Measurements from ENCODE around the gene CFAP161.

GRCh38 chr15:81160312-81161159 is 26.5 kb downstream of the CFAP161 start:
- TF ChIP-seq SP2 (tag by site-specific recombination; IDR thresholded peaks at IDR 0.05) (no peak), REST (tag by site-specific recombination; IDR thresholded peaks at IDR 0.05) (no peak), ZNF830 (tag by site-specific recombination; IDR thresholded peaks at IDR 0.05; ENCODE audit: low read depth) (no peak), ZNF148 (tag by site-specific recombination; IDR thresholded peaks at IDR 0.05; ENCODE audit: borderline replicate concordance) (no peak), ZNF623 (tag by site-specific recombination; IDR thresholded peaks at IDR 0.05) (no peak), KLF16 (tag by site-specific recombination; IDR thresholded peaks at IDR 0.05) (no peak), ZNF398 (tag by site-specific recombination; IDR thresholded peaks at IDR 0.05) (no peak), ZBTB1 (tag by site-specific recombination; IDR thresholded peaks at IDR 0.05) (no peak), TRIM28 (IDR thresholded peaks at IDR 0.05; ENCODE audit: borderline replicate concordance, low read length) (no peak), MYNN (tag by site-specific recombination; IDR thresholded peaks at IDR 0.05; ENCODE audit: borderline replicate concordance) (no peak)
- TF ChIP-seq, protein P1, sequence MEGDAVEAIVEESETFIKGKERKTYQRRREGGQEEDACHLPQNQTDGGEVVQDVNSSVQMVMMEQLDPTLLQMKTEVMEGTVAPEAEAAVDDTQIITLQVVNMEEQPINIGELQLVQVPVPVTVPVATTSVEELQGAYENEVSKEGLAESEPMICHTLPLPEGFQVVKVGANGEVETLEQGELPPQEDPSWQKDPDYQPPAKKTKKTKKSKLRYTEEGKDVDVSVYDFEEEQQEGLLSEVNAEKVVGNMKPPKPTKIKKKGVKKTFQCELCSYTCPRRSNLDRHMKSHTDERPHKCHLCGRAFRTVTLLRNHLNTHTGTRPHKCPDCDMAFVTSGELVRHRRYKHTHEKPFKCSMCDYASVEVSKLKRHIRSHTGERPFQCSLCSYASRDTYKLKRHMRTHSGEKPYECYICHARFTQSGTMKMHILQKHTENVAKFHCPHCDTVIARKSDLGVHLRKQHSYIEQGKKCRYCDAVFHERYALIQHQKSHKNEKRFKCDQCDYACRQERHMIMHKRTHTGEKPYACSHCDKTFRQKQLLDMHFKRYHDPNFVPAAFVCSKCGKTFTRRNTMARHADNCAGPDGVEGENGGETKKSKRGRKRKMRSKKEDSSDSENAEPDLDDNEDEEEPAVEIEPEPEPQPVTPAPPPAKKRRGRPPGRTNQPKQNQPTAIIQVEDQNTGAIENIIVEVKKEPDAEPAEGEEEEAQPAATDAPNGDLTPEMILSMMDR (tag by site-specific recombination; IDR thresholded peaks at IDR 0.05), result no peak

All from HEK293 (cell line).